ENCODE data around the gene NECTIN2.

Gene NECTIN2

DNA sequence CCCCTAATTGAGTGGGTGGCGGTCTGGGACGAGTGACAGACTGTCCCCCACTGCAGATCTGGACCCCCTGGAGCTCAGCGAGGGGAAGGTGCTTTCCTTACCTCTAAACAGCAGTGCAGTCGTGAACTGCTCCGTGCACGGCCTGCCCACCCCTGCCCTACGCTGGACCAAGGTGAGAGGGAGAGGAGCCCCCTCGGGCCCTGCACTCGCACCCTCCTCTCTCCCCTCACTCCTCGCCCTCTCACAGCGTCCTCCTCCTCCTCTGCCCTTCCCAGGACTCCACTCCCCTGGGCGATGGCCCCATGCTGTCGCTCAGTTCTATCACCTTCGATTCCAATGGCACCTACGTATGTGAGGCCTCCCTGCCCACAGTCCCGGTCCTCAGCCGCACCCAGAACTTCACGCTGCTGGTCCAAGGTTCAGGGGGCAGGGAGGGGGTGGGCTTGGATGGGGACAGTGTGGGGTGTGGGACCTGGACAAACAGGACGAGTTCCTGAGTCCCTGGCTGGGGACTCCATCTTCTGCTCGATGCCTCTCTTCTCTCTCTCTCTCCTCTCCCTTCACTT, 27.5 kb upstream of the NECTIN2 start:
- no peak for DNase-seq (ENCODE audit: low read depth)
- TF ChIP-seq CTCF (IDR thresholded peaks at IDR 0.05; ENCODE audit: low read length, missing control alignments) = no peak
- no peak overlapping the region for H3K4me3 ChIP-seq (replicated peaks; ENCODE audit: low read depth, low read length)

GRCh38 chr19:44819246-44819832, 26.8 kb upstream of the NECTIN2 start:
- DNase-seq (ENCODE audit: low read depth) = no peak
- H3K4me3 ChIP-seq (replicated peaks; ENCODE audit: low read depth, low read length) = no peak overlapping the region
- no peak for TF ChIP-seq CTCF (IDR thresholded peaks at IDR 0.05; ENCODE audit: low read length, missing control alignments)

DNA sequence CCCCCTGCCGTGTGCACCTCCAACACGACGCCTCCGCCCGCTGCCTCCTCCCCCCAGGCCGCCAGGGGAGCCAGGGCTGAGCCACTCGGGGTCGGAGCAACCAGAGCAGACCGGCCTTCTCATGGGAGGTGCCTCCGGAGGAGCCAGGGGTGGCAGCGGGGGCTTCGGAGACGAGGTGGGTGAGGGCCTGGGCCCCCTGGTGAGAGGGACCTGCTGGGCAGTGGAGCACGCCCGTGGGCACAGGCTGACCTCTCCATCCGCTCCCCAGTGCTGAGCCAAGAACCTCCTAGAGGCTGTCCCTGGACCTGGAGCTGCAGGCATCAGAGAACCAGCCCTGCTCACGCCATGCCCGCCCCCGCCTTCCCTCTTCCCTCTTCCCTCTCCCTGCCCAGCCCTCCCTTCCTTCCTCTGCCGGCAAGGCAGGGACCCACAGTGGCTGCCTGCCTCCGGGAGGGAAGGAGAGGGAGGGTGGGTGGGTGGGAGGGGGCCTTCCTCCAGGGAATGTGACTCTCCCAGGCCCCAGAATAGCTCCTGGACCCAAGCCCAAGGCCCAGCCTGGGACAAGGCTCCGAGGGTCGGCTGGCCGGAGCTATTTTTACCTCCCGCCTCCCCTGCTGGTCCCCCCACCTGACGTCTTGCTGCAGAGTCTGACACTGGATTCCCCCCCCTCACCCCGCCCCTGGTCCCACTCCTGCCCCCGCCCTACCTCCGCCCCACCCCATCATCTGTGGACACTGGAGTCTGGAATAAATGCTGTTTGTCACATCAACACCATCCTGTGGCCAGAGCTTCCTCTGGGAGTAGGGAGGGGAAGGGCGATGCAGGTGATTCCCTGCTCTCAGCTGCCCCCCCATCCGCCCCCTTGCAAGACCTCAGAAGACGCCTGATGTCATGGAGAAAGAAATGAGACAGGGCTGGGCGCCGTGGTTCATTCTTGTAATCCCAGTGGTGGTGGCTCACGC, 25.2 kb upstream of the NECTIN2 start:
- peak; percentile 33 for DNase-seq (ENCODE audit: low read depth)
- TF ChIP-seq CTCF (IDR thresholded peaks at IDR 0.05; ENCODE audit: low read length, missing control alignments) = no peak
- H3K4me3 ChIP-seq (replicated peaks; ENCODE audit: low read depth, low read length) = no peak overlapping the region

- no peak for TF ChIP-seq CTCF (IDR thresholded peaks at IDR 0.05; ENCODE audit: low read length, missing control alignments)
- H3K4me3 ChIP-seq (replicated peaks; ENCODE audit: low read depth, low read length) = no peak overlapping the region
- DNase-seq (ENCODE audit: low read depth) = no peak
These were observed 23.9 kb upstream of the NECTIN2 start for GRCh38 chr19:44822177-44822576.

DNA sequence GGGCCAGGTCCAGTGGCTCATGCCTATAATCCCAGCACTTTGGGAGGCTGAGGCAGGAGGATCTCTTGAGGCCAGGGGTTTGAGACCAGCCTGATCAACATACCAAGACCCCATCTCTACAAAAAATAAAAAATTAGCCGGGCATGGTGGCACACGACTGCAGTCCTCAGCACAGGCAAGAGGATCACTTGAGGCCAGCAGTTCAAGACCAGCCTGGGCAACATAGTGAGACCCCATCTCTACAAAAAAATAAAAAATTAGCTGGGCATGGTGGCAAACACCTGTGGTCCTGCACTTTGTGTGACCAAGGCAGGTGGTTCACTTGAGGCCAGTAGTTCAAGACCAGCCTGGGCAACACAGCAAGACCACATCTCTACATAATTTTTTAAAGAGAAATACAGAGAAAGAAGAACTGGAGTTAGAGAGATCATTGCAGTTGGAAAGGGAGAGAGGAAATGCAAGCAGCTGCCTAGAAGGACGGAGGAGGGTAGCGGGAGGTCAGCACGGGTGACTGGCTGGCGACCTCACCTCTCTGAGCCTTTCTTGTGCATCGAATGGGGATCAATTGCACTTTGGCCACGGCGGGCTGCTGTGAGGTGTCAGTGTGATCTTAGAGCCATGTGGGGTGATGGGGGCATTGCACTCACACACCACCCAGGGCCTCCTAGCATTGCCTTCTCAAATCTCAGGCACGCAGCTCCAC, 23.3 kb upstream of the NECTIN2 start:
- no peak overlapping the region for H3K4me3 ChIP-seq (replicated peaks; ENCODE audit: low read depth, low read length)
- DNase-seq (ENCODE audit: low read depth) = no peak
- no peak for TF ChIP-seq CTCF (IDR thresholded peaks at IDR 0.05; ENCODE audit: low read length, missing control alignments)

- no peak for DNase-seq (ENCODE audit: low read depth)
- TF ChIP-seq CTCF (IDR thresholded peaks at IDR 0.05; ENCODE audit: low read length, missing control alignments) = no peak
These were observed 22.8 kb upstream of the NECTIN2 start for GRCh38 chr19:44823373-44823698.

More at GRCh38 chr19:44823373-44823698, 22.8 kb upstream of the NECTIN2 start:
- H3K4me3 ChIP-seq (replicated peaks; ENCODE audit: low read depth, low read length) = no peak overlapping the region

Measured in fibroblast of pulmonary artery (primary cell).